GM19023 (cell line): Measurements from ENCODE around the gene HOXB9.

Experiments used
- ATAC-seq: cut with Tn5 transposase; IDR thresholded peaks from one replicate; pipeline ENCODE4 v1.9.1; 2021; ENCODE audit warnings: mild to moderate bottlenecking, moderate library complexity; ENCODE audit not compliant: unreplicated experiment

The HOXB9 gene

GRCh38 chr17:48626245-48627117 is at the start of gene HOXB9:
HOXB9 (minus strand) TSS chr17:48626358; CDS start chr17:48626269, 89 bp downstream.
- no peak for ATAC-seq

DNA sequence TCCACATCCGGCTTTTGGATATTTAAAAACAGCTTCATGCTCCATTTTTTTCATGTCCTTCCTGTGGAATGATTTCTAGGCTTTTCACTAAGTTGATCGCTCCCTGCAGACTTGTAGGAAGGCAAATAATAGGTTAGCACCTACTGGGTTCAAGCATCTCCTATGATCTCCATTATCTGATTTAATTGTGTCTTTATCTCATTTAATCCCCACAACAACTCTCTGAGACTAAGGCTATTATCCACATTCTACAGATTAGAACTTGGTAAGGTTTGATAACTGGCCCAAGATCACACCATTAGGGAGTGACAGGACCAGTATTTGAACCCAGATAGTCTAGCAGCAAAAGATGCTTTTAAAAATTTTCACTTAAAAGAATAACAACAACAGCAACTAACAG is 46.2 kb upstream of the HOXB9 start:
- ATAC-seq, result no peak

DNA sequence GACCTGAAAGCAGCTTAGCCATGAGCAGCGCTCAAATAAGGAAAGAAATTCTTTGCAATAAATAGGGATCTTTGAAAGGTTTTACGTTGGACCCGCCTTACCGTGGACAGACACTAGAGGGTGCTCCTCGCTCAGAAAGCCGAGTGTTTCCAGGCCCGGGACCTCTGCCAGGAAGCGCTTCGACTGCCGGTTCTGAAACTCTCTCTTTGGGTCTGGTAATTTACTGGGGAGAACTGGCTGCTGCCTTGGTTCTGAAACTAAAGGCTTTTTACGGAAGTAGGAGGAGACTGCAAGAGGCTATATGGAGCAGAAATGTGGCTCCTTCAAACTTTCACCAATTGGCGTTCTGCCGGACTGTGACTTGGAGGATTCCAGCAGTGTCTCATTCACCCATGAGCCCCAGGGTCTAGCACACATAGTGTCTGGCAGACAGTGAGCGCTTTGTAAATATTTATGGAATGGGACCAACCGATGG is 45.6 kb upstream of the HOXB9 start:
- ATAC-seq, result no peak

DNA sequence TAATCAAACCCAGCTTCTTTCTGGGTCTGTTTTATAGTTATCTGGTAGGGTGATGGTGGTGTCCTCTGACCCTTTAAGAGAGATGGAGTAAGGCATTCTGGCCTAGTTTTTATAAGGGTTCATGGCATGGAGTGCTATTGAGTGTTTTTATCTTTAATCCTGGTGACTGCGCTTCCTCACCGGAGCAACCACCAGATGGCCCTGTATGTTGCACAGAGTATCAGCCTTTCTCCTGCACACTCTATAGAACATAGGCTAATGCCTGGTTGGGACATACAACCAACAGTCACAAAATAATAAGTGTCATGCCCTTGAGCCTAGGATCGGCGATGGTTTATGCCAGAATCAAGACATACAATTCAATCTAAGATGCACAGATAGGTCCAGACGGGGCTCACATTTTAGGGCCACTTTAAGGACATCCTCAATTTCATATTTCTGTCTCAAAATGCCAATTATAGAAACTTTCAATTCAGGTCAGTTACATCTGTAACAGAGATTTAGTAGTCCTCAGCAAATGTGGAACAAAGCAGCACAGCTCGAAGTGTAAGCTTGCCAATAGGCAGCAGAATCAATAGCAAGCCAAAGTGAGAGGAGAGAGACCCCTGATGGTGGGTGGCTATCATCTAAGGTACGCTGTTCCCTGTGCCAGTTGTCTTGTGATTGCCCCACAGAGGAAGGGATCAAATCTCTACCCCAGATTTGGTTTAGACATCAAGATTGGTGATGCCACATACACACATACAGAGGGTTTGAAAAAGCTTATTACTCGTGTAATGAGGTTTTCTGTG is 37.2 kb upstream of the HOXB9 start:
- no peak for ATAC-seq

DNA sequence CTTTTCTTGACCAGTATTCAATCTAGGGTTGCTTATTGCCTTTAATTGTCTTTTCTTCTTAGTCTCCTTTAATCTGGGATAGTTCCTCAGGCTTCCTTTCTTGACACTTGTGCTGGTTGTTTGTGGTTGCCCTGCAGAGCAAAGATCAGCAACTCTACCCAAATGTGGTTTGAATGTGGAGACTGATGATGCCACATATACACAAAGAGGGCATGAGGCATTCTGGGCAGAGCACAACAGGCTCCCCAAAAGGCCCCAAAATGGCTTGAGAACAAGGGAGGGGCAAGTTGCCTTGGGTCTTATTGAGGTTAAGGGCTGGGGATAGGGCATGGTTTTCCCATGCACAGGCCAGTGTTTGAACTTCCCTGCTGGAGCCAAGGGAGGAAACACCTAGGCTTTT is 29.8 kb upstream of the HOXB9 start:
- ATAC-seq, result no peak

DNA sequence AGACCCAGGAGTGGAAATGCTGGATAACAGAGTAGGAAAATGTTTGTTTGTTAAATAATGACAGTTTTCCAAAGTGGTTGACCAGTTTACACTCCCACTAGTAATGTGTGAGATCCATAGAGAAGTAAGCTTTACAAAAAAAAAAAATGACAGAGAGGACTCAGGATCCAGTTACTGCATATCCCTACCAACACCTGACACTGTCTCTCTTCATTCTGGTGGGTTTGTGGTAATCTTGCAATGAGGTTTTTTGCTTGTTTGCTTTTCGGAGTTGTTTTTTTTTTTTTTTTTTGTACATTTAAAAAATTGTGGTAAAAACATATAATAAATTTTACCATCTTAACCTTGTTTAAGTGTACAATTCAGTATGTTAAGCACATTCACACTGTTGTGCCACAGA is 23.6 kb upstream of the HOXB9 start:
- no peak for ATAC-seq

DNA sequence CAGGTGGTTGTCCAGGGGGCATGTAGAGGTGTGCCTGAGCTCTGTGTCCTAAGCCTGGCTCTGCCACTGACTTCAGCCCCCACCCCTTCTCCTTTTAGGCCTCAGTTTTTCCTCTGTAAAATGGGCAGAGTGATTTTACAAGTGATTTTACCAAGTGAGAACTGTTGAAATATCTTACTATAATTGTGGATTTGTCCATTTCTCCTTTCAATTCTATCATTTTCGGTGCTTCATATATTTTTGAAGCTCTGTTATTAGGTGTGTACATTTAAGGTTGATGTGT is 21.7 kb upstream of the HOXB9 start:
- ATAC-seq, result no peak

GRCh38 chr17:48647103-48647962 is 21.2 kb upstream of the HOXB9 start:
- ATAC-seq, result no peak

- ATAC-seq, result no peak
Observed at GRCh38 chr17:48646183-48647102, 20.3 kb upstream of the HOXB9 start.

GRCh38 chr17:48645639-48646182 is 19.6 kb upstream of the HOXB9 start:
- no peak for ATAC-seq

GRCh38 chr17:48644910-48645557 is 18.9 kb upstream of the HOXB9 start:
- no peak for ATAC-seq

DNA sequence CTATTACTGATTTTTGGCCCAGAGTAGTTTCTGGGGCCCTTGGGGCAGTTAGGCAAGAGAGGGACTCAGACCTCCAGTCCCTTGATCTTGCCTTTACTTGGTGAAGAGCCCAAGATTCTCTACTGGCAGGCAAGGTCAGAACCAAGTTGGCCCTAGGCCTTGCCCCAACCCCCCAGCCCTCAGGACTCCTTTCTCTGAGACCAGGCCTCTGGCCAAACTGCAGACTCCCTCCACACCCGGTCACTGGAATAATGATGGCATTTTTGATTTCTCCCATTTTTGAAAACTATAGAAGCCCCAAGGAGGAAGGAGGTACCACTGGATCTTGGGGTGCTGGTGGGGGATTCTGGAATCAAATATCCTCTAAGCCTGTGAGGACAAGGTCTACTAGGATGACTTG is 18.0 kb upstream of the HOXB9 start:
- no peak for ATAC-seq

GRCh38 chr17:48643697-48644012 is 17.5 kb upstream of the HOXB9 start:
- ATAC-seq, result no peak

DNA sequence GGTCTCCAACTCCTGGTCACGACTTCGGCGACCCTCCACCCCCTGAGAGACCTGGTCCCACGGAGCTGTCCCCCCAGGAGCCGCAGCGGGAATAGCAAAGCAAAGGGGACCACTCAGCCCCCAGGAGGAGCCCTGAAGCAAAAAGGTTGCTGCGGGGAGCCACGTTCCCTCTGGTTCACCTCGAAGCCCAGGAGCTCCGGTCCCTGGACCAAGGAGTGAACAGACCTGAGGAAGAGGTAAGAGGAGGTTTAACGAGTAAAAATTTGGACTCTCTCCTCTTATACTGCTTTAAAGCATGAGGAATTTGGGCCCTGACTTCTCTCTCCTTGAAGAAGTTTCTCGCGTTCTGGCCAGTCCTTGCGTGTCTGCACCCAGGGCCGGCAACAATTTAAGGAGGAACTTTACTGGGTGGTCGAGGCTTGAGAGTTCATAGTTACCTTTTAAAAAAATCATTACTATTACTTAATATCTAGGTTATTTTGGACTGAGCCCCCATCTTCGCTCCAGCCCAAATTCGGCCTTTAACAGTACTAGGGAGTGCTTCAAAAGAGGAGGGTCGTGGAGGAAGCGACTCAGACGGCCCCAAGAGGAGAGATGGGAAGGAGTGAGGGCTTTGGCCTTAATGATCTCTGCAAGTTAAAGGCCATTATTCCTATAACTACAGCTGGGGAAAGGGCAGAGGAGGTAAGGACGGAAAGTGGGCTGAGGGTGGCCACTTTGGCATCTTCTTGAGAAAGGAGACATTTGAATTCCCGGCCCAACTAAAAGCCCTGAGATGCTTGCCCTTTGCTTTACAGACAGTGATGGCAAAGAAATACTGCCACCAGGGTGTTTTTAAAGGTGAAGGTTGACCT is 16.9 kb upstream of the HOXB9 start:
- no peak for ATAC-seq

DNA sequence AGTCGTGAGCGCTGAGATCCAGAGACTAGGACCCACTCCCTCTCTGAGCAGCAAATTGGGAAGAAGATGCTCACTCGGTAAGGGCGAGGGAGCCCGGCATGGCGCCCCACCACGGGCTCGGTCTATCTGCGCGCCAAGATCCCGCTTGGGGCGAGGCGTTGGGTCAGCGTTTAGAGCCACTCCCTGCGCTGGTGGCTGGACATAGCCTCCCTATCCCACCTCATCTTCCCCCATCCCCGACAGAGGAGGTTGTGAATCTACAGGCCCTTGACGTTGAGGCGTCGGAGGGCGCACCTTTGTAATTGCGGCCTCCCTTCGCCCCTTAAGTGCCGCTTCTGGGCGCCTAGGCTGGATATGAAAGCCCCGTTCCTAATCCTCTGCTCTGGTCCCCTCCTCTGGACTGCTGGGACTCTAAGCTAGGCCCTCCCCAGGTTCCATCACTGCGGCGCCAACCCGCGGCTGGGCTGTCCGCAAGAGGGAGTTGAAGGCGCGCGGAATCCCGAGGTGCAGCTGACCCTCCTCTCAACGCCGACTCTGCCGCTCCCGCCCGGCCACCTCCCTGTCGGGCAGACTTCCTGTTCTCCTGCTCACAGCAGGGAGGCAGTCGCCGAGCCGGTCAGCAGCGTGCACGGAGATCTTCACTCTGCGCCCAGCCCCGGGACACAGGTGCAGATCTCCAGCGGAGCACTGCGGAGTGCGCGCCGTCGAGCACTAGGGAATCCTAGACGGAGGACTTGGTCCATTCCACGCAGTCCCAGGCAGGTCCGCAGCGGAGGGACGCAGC is 16.1 kb upstream of the HOXB9 start:
- ATAC-seq, result no peak

- no peak for ATAC-seq
Observed at GRCh38 chr17:48641541-48642058, 15.4 kb upstream of the HOXB9 start.

- no peak for ATAC-seq
Observed at GRCh38 chr17:48640858-48641180, 14.7 kb upstream of the HOXB9 start.
